HCT116 (cell line): ENCODE data around the gene G6PD. TPM values are rescaled to one million over a fixed set of nuclear protein-coding genes. Genes with fewer than 3 reads are reported as not detected.

ENCODE experiments used
- ATAC-seq: fragments of 200-7000 bp; cut with Tn5 transposase; 2 replicates; pipeline ENCODE4 v1.9.1; 2020; ENCODE audit warnings: mild to moderate bottlenecking, moderate library complexity
- BruUV-seq: library from RNA; stranded (reverse); fragments of 400-500 nt; replicated peaks from 2 replicates; lab custom pipeline; 2021; lab: Mats Ljungman, UMichigan
- CTCF ChIA-PET: fragments of 300-600 bp; sonication (Branson Sonifier 250); formaldehyde crosslinking; loops from one replicate; lab custom pipeline; 2021; ENCODE audit warnings: antibody characterized with exemption; lab: Charles Lee
- POLR2A ChIA-PET: fragments of 300-600, 350-600 bp; sonication (Branson Sonifier 250); formaldehyde crosslinking; loops from one replicate; lab custom pipeline; 2021; ENCODE audit warnings: antibody characterized with exemption; lab: Charles Lee
- RAD21 ChIA-PET, 2 experiments: fragments of 300-600 bp; sonication (Branson Sonifier 250); formaldehyde crosslinking; loops; one replicate each; lab custom pipeline; 2023; ENCODE audit warnings: low total read pairs in 2 of 2; ENCODE audit not compliant: uncharacterized antibody in 2 of 2, unreplicated experiment in 2 of 2, low non-redundant PET in 1 of 2; lab: Charles Lee
- DNase-seq: peaks from one replicate; pipeline ENCODE4 v3.0.0-alpha.2; 2010; ENCODE audit warnings: low read depth, low spot score
- H2AFZ ChIP-seq: fragments of 200-600 bp; shearing (Covaris generic), sonication (generic); 2 replicates; pipeline ENCODE4 v1.6.1; 2017; ENCODE audit warnings: low read depth, mixed run types, mixed read lengths, antibody characterized with exemption, low read length; ENCODE audit not compliant: poor library complexity, severe bottlenecking
- H3K27ac ChIP-seq: 2 replicates; pipeline ENCODE4 v1.5.1; 2012; ENCODE audit warnings: low read depth, low read length
- H3K27me3 ChIP-seq: fragments of 200-600 bp; sonication (generic); 2 replicates; pipeline ENCODE4 v1.6.1; 2016; ENCODE audit warnings: mixed run types, low read length, mixed read lengths; ENCODE audit not compliant: insufficient read depth
- H3K36me3 ChIP-seq, 2 experiments: fragments of 200-500 bp in 1 of 2; fragments of 200-600 bp in 1 of 2; sonication (Bioruptor generic) in 1 of 2; sonication (generic) in 1 of 2; 2 replicates each; pipeline versions ENCODE4 v1.5.1 to v1.6.1; 2014 to 2016; ENCODE audit warnings: low read length in 2 of 2, inconsistent platforms in 1 of 2, mixed read lengths in 1 of 2, mixed run types in 1 of 2; ENCODE audit not compliant: insufficient read depth in 2 of 2, control insufficient read depth in 1 of 2
- H3K4me1 ChIP-seq, 2 experiments: fragments of 200-600 bp in 1 of 2; sonication (generic) in 1 of 2; 2 replicates each; pipeline versions ENCODE4 v1.5.1 to v1.6.1; 2012 to 2017; ENCODE audit warnings: low read length in 2 of 2, inconsistent platforms in 1 of 2, mild to moderate bottlenecking in 1 of 2, mixed read lengths in 1 of 2, mixed run types in 1 of 2, moderate library complexity in 1 of 2; ENCODE audit not compliant: insufficient read depth in 2 of 2, control insufficient read depth in 1 of 2
- H3K4me2 ChIP-seq: fragments of 200-600 bp; sonication (generic); 2 replicates; pipeline ENCODE4 v1.6.1; 2017; ENCODE audit warnings: mixed run types, low read length, mixed read lengths
- H3K4me3 ChIP-seq, 2 experiments: fragments of 200-600 bp in 1 of 2; sonication (generic) in 1 of 2; replicated peaks in 1 of 2; 2 replicates each; pipeline ENCODE4 v1.5.1; 2011 to 2016; ENCODE audit warnings: low read length in 2 of 2, control low read depth in 1 of 2, low read depth in 1 of 2, mild to moderate bottlenecking in 1 of 2, mixed read lengths in 1 of 2, mixed run types in 1 of 2
- H3K79me2 ChIP-seq: fragments of 200-600 bp; sonication (generic); 2 replicates; pipeline ENCODE4 v1.6.1; 2017; ENCODE audit warnings: mild to moderate bottlenecking, mixed run types, low read length, moderate library complexity, mixed read lengths; ENCODE audit not compliant: insufficient read depth
- H3K9ac ChIP-seq: fragments of 200-600 bp; sonication (generic); 2 replicates; pipeline ENCODE4 v1.6.1; 2016; ENCODE audit warnings: low read length, mixed read lengths
- H3K9me2 ChIP-seq: fragments of 200-600 bp; sonication (generic), shearing (Covaris generic); 2 replicates; pipeline ENCODE4 v1.6.1; 2017; ENCODE audit warnings: mixed run types, mild to moderate bottlenecking, moderate library complexity; ENCODE audit not compliant: insufficient read depth
- H3K9me3 ChIP-seq, 2 experiments: fragments of 200-500 bp in 1 of 2; fragments of 200-600 bp in 1 of 2; sonication (Bioruptor generic) in 1 of 2; sonication (generic) in 1 of 2; 2 replicates each; pipeline ENCODE4 v1.6.1; 2014 to 2017; ENCODE audit warnings: low read length in 2 of 2, mixed read lengths in 2 of 2, inconsistent platforms in 1 of 2, low read depth in 1 of 2, mild to moderate bottlenecking in 1 of 2, mixed run types in 1 of 2, moderate library complexity in 1 of 2; ENCODE audit not compliant: control insufficient read depth in 1 of 2, insufficient read depth in 1 of 2
- H4K20me1 ChIP-seq: fragments of 200-600 bp; sonication (generic), shearing (Covaris generic); 2 replicates; pipeline ENCODE4 v1.6.1; 2017; ENCODE audit warnings: mixed run types, mild to moderate bottlenecking, moderate library complexity; ENCODE audit not compliant: insufficient read depth
- CEBPB ChIP-seq: IDR thresholded peaks from 2 replicates; pipeline ENCODE4 v1.6.1; 2012; ENCODE audit warnings: low read depth
- EGR1 ChIP-seq: IDR thresholded peaks from 2 replicates; pipeline ENCODE4 v1.6.1; 2012; ENCODE audit warnings: low read depth
- ELF1 ChIP-seq: IDR thresholded peaks from 2 replicates; pipeline ENCODE4 v1.6.1; 2012; ENCODE audit warnings: low read depth, borderline replicate concordance
- EZH2 ChIP-seq: fragments of 200-600 bp; sonication (generic); IDR thresholded peaks from 2 replicates; pipeline ENCODE4 v1.6.1; 2017; ENCODE audit warnings: antibody characterized with exemption, mixed run types
- EZH2phosphoT487 ChIP-seq: fragments of 200-600 bp; IDR thresholded peaks from 2 replicates; pipeline ENCODE4 v1.6.1; 2018; ENCODE audit warnings: antibody characterized with exemption, borderline replicate concordance
- FOSL1 ChIP-seq: IDR thresholded peaks from 2 replicates; pipeline ENCODE4 v1.6.1; 2012; ENCODE audit warnings: low read depth
- JUND ChIP-seq: IDR thresholded peaks from 2 replicates; pipeline ENCODE4 v1.6.1; 2012
- POLR2A ChIP-seq: IDR thresholded peaks from 2 replicates; pipeline ENCODE4 v1.7.0; 2011; ENCODE audit warnings: borderline replicate concordance; ENCODE audit not compliant: insufficient read depth, insufficient read length; ENCODE audit errors: extremely low read depth
- POLR2AphosphoS5 ChIP-seq: IDR thresholded peaks from 2 replicates; pipeline ENCODE4 v1.6.1; 2011; ENCODE audit warnings: mild to moderate bottlenecking, low read depth, low read length, moderate library complexity
- SIN3A ChIP-seq: IDR thresholded peaks from 2 replicates; pipeline ENCODE4 v1.6.1; 2012; ENCODE audit warnings: low read depth
- SP1 ChIP-seq: IDR thresholded peaks from 2 replicates; pipeline ENCODE4 v1.6.1; 2012; ENCODE audit warnings: low read depth
- SRF ChIP-seq: IDR thresholded peaks from 2 replicates; pipeline ENCODE4 v1.6.1; 2012; ENCODE audit warnings: low read depth
- TCF7L2 ChIP-seq: IDR thresholded peaks from 2 replicates; pipeline ENCODE4 v1.7.0; 2011; ENCODE audit warnings: borderline replicate concordance, inconsistent platforms; ENCODE audit not compliant: insufficient read depth, insufficient read length; ENCODE audit errors: extremely low read depth
- ZNF274 ChIP-seq: fragments of 200-500 bp; sonication (Bioruptor generic); IDR thresholded peaks from 2 replicates; pipeline ENCODE4 v1.6.1; 2014; ENCODE audit warnings: mild to moderate bottlenecking, low read depth, low read length, inconsistent platforms
- intact Hi-C: fragments of 100-400 bp; cut with micrococcal nuclease; formaldehyde crosslinking; loops from 2 replicates; pipeline ENCODE4 v1.10.0; 2022
- total RNA-seq: library from RNA; stranded (reverse); gene quantifications from one replicate; pipeline ENCODE4 v1.2.1, GENCODE V29; 2021; ENCODE audit not compliant: unreplicated experiment
- TF ChIP-seq, protein P1 (sequence below): IDR thresholded peaks from 2 replicates; pipeline ENCODE4 v1.6.1; 2012; ENCODE audit warnings: low read depth
- TF ChIP-seq, protein P2 (sequence below): IDR thresholded peaks from 2 replicates; pipeline ENCODE4 v1.6.1; 2011; ENCODE audit warnings: mild to moderate bottlenecking, low read length, moderate library complexity; ENCODE audit not compliant: insufficient replicate concordance; ENCODE audit errors: extremely low read depth
- TF ChIP-seq, protein P3 (sequence below): IDR thresholded peaks from 2 replicates; pipeline ENCODE4 v1.6.1; 2012
- TF ChIP-seq, protein P4 (sequence below), 3 experiments: fragments of 200-600 bp in 1 of 3; sonication (generic) in 1 of 3; IDR thresholded peaks in 2 of 3; conservative IDR thresholded peaks in 1 of 3; 2 replicates each; pipeline ENCODE4 v1.5.1; 2012 to 2017; ENCODE audit warnings: low read depth in 2 of 3, low read length in 2 of 3, antibody characterized with exemption in 1 of 3, borderline replicate concordance in 1 of 3, control low read depth in 1 of 3, mild to moderate bottlenecking in 1 of 3, mixed read lengths in 1 of 3, mixed run types in 1 of 3, moderate library complexity in 1 of 3; ENCODE audit not compliant: insufficient read depth in 1 of 3

G6PD gene
- total RNA-seq, 1 experiment from 2014 or later: 109 TPM

DNA sequence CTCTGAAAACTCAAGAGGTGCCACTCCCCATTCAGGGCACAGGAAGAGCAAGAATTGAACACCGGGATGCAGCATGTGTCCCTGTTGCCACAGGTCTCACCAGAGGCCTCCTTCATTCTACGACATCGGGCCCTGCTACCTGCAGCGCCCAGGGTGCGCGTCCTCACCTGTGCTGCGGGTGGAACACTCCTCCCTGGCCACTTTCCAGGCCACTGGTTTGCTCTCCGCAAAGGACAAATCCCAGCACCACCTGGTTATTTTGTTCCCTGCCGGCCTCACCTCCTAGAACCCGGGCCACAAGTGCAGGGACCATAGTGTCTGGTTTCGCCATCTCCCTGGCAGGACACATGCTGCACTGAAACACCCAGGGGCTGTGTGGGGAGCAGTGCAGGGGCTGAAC is 16.4 kb downstream of the G6PD start:
- Histone ChIP-seq H3K27ac (no peak overlapping the region), H3K9me2 (no peaks in the 10 kb centered on the region), H3K4me1 (peaks cover 8 to 16% of the 10 kb centered on the region in 2 experiments), H3K27me3 (no peaks in the 10 kb centered on the region), H3K36me3 (peaks cover 2 to 15% of the 10 kb centered on the region in 2 experiments; a peak in 3 of 4 replicates), H3K4me2 (no peak overlapping the region), H4K20me1 (no peaks in the 10 kb centered on the region), H2AFZ (no peak overlapping the region), H3K79me2 (no peaks in the 10 kb centered on the region), H3K9ac (no peak overlapping the region), H3K4me3 (no peak overlapping the region), H3K9me3 (no peaks in the 10 kb centered on the region)
- no peak for TF ChIP-seq CEBPB
- TF ChIP-seq EZH2phosphoT487: no peak
- TF ChIP-seq EZH2: no peak
- TF ChIP-seq, protein P1, sequence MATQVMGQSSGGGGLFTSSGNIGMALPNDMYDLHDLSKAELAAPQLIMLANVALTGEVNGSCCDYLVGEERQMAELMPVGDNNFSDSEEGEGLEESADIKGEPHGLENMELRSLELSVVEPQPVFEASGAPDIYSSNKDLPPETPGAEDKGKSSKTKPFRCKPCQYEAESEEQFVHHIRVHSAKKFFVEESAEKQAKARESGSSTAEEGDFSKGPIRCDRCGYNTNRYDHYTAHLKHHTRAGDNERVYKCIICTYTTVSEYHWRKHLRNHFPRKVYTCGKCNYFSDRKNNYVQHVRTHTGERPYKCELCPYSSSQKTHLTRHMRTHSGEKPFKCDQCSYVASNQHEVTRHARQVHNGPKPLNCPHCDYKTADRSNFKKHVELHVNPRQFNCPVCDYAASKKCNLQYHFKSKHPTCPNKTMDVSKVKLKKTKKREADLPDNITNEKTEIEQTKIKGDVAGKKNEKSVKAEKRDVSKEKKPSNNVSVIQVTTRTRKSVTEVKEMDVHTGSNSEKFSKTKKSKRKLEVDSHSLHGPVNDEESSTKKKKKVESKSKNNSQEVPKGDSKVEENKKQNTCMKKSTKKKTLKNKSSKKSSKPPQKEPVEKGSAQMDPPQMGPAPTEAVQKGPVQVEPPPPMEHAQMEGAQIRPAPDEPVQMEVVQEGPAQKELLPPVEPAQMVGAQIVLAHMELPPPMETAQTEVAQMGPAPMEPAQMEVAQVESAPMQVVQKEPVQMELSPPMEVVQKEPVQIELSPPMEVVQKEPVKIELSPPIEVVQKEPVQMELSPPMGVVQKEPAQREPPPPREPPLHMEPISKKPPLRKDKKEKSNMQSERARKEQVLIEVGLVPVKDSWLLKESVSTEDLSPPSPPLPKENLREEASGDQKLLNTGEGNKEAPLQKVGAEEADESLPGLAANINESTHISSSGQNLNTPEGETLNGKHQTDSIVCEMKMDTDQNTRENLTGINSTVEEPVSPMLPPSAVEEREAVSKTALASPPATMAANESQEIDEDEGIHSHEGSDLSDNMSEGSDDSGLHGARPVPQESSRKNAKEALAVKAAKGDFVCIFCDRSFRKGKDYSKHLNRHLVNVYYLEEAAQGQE: no peak
- TF ChIP-seq ELF1: no peak
- TF ChIP-seq JUND: no peak
- TF ChIP-seq, protein P2, sequence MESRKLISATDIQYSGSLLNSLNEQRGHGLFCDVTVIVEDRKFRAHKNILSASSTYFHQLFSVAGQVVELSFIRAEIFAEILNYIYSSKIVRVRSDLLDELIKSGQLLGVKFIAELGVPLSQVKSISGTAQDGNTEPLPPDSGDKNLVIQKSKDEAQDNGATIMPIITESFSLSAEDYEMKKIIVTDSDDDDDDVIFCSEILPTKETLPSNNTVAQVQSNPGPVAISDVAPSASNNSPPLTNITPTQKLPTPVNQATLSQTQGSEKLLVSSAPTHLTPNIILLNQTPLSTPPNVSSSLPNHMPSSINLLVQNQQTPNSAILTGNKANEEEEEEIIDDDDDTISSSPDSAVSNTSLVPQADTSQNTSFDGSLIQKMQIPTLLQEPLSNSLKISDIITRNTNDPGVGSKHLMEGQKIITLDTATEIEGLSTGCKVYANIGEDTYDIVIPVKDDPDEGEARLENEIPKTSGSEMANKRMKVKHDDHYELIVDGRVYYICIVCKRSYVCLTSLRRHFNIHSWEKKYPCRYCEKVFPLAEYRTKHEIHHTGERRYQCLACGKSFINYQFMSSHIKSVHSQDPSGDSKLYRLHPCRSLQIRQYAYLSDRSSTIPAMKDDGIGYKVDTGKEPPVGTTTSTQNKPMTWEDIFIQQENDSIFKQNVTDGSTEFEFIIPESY: no peak
- TF ChIP-seq, protein P3, sequence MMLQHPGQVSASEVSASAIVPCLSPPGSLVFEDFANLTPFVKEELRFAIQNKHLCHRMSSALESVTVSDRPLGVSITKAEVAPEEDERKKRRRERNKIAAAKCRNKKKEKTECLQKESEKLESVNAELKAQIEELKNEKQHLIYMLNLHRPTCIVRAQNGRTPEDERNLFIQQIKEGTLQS: no peak
- no peak for TF ChIP-seq SIN3A
- no peak for TF ChIP-seq POLR2A
- TF ChIP-seq ZNF274: no peak
- TF ChIP-seq, protein P4, sequence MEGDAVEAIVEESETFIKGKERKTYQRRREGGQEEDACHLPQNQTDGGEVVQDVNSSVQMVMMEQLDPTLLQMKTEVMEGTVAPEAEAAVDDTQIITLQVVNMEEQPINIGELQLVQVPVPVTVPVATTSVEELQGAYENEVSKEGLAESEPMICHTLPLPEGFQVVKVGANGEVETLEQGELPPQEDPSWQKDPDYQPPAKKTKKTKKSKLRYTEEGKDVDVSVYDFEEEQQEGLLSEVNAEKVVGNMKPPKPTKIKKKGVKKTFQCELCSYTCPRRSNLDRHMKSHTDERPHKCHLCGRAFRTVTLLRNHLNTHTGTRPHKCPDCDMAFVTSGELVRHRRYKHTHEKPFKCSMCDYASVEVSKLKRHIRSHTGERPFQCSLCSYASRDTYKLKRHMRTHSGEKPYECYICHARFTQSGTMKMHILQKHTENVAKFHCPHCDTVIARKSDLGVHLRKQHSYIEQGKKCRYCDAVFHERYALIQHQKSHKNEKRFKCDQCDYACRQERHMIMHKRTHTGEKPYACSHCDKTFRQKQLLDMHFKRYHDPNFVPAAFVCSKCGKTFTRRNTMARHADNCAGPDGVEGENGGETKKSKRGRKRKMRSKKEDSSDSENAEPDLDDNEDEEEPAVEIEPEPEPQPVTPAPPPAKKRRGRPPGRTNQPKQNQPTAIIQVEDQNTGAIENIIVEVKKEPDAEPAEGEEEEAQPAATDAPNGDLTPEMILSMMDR (IDR thresholded peaks at IDR 0.05 in 2 of 3, conservative IDR thresholded peaks at IDR 0.05 in 1 of 3; ENCODE audit: borderline replicate concordance in 1 of 3, insufficient read depth in 1 of 3, low read depth in 2 of 3, low read length in 2 of 3): no peak
- TF ChIP-seq FOSL1: no peak
- TF ChIP-seq SP1: no peak
- no peak for TF ChIP-seq TCF7L2
- no peak for TF ChIP-seq EGR1
- no peak for TF ChIP-seq POLR2AphosphoS5
- no peak for TF ChIP-seq SRF
- CTCF ChIA-PET: no interaction called here
- no TSS peak for BruUV-seq
- intact Hi-C loops: no loop called here
- POLR2A ChIA-PET: no interaction called here
- RAD21 ChIA-PET: no interaction called here
- ATAC-seq (no peak), DNase-seq (no peak)
